GM23338 (cell line): ENCODE results near the gene WDR27. TPM values are rescaled to one million over a fixed set of nuclear protein-coding genes. Genes with fewer than 3 reads are reported as not detected.
A peak's percentile ranks its signal among the peaks of the same experiment; 100 is the strongest.

Source experiments
- ATAC-seq: fragments of 200-7000 bp; cut with Tn5 transposase; 3 replicates; pipeline ENCODE4 v1.9.1; 2020
- DNase-seq: peaks from one replicate; pipeline ENCODE4 v3.0.0-alpha.2; 2015; ENCODE audit warnings: low spot score
- H2AFZ ChIP-seq: fragments of 200-600 bp; sonication (generic); 2 replicates; pipeline ENCODE4 v1.8.0; 2016; ENCODE audit warnings: antibody characterized with exemption, mild to moderate bottlenecking, moderate library complexity
- H3F3A ChIP-seq: fragments of 200-600 bp; sonication (generic); replicated peaks from 2 replicates; pipeline ENCODE4 v1.8.0; 2017; ENCODE audit warnings: antibody characterized with exemption, mixed run types, low read depth
- H3K27ac ChIP-seq: fragments of 200-600 bp; sonication (generic); 2 replicates; pipeline ENCODE4 v1.6.1; 2016; ENCODE audit warnings: low read depth
- H3K27me3 ChIP-seq: fragments of 200-600 bp; sonication (generic); 2 replicates; pipeline ENCODE4 v1.8.0; 2016; ENCODE audit warnings: mild to moderate bottlenecking, mixed run types, moderate library complexity; ENCODE audit not compliant: insufficient read depth
- H3K36me3 ChIP-seq: fragments of 200-600 bp; sonication (generic); 2 replicates; pipeline ENCODE4 v1.8.0; 2016; ENCODE audit warnings: mild to moderate bottlenecking; ENCODE audit not compliant: insufficient read depth
- H3K4me1 ChIP-seq: fragments of 200-600 bp; sonication (generic); 2 replicates; pipeline ENCODE4 v1.8.0; 2016; ENCODE audit warnings: mild to moderate bottlenecking, moderate library complexity; ENCODE audit not compliant: insufficient read depth
- H3K4me2 ChIP-seq: fragments of 200-600 bp; sonication (generic); 2 replicates; pipeline ENCODE4 v1.7.1; 2017; ENCODE audit warnings: mixed run types
- H3K4me3 ChIP-seq: fragments of 200-600 bp; sonication (generic); 2 replicates; pipeline ENCODE4 v1.6.1; 2016; ENCODE audit warnings: mixed run types
- H3K79me2 ChIP-seq: fragments of 200-600 bp; sonication (generic); replicated peaks from 2 replicates; pipeline ENCODE4 v1.8.0; 2017; ENCODE audit warnings: mild to moderate bottlenecking; ENCODE audit not compliant: insufficient read depth
- H3K9me2 ChIP-seq: fragments of 200-600 bp; sonication (generic); 2 replicates; pipeline ENCODE4 v1.8.0; 2017; ENCODE audit not compliant: insufficient read depth
- H4K20me1 ChIP-seq: fragments of 200-600 bp; sonication (generic); replicated peaks from 2 replicates; pipeline ENCODE4 v1.8.0; 2017; ENCODE audit warnings: mild to moderate bottlenecking; ENCODE audit not compliant: insufficient read depth
- H3K27ac Mint-ChIP-seq: 2 replicates; pipeline ENCODE4 v1.8.0; 2020; ENCODE audit warnings: inconsistent platforms, mild to moderate bottlenecking, moderate library complexity, mixed read lengths
- H3K27me3 Mint-ChIP-seq: 3 replicates; pipeline ENCODE4 v1.8.0; 2022; ENCODE audit warnings: low read depth, mild to moderate bottlenecking, moderate library complexity, mixed read lengths, inconsistent platforms; ENCODE audit not compliant: insufficient read depth, poor library complexity
- H3K36me3 Mint-ChIP-seq: 3 replicates; pipeline ENCODE4 v1.8.0; 2021; ENCODE audit warnings: low read depth, mild to moderate bottlenecking, inconsistent platforms, moderate library complexity, mixed read lengths
- H3K4me1 Mint-ChIP-seq: 3 replicates; pipeline ENCODE4 v1.8.0; 2020; ENCODE audit warnings: mild to moderate bottlenecking, inconsistent platforms, mixed read lengths
- H3K4me3 Mint-ChIP-seq: 3 replicates; pipeline ENCODE4 v1.8.0; 2021; ENCODE audit warnings: moderate library complexity, mild to moderate bottlenecking, inconsistent platforms, mixed read lengths
- H3K9me3 Mint-ChIP-seq: 3 replicates; pipeline ENCODE4 v1.8.0; 2020; ENCODE audit warnings: moderate library complexity, mild to moderate bottlenecking, inconsistent platforms, mixed read lengths
- CREB1 ChIP-seq: fragments of 250-450 bp; sonication (Bioruptor Pico); IDR thresholded peaks from 2 replicates; pipeline ENCODE4 v1.5.0; 2020; ENCODE audit warnings: low read depth, mild to moderate bottlenecking, moderate library complexity
- CTCF ChIP-seq, 2 experiments: fragments of 200-600 bp in 1 of 2; sonication (generic) in 1 of 2; conservative IDR thresholded peaks; 2 replicates each; pipeline versions ENCODE4 v1.5.1 to v1.6.1; 2016 to 2017; ENCODE audit warnings: antibody characterized with exemption in 2 of 2, low read depth in 2 of 2, mild to moderate bottlenecking in 2 of 2, moderate library complexity in 1 of 2
- EZH2phosphoT487 ChIP-seq: fragments of 200-600 bp; sonication (generic); IDR thresholded peaks from one replicate; pipeline ENCODE4 v1.8.1; 2018; ENCODE audit warnings: antibody characterized with exemption; ENCODE audit not compliant: unreplicated experiment
- NANOG ChIP-seq: IDR thresholded peaks from 2 replicates; pipeline ENCODE4 v1.6.1; 2016; ENCODE audit warnings: antibody characterized with exemption, borderline replicate concordance
- REST ChIP-seq: IDR thresholded peaks from one replicate; pipeline ENCODE4 v1.6.1; 2018; ENCODE audit warnings: antibody characterized with exemption; ENCODE audit not compliant: unreplicated experiment
- STAT1 ChIP-seq: IDR thresholded peaks from one replicate; pipeline ENCODE4 v1.6.1; 2016; ENCODE audit warnings: antibody characterized with exemption; ENCODE audit not compliant: unreplicated experiment
- ZNF331 ChIP-seq: fragments of 250-450 bp; sonication (Bioruptor Pico); IDR thresholded peaks from 2 replicates; pipeline ENCODE4 v1.5.0; 2020; ENCODE audit warnings: low read depth, mild to moderate bottlenecking, moderate library complexity
- ZNF462 ChIP-seq: fragments of 250-450 bp; sonication (Bioruptor Pico); IDR thresholded peaks from 2 replicates; pipeline ENCODE4 v1.5.0; 2020; ENCODE audit warnings: mild to moderate bottlenecking, moderate library complexity
- polyA plus RNA-seq: library from polyadenylated mRNA; unstranded; fragments of >200 nt; fragmentation: Nextera tagmentation; extraction: Ambion mirVana; gene quantifications from 2 replicates; pipeline ENCODE4 v1.2.1, GENCODE V29; 2016
- total RNA-seq: library from RNA; depleted of rRNA; stranded (reverse); fragments of >200 nt; shearing (Covaris generic); gene quantifications from 2 replicates; pipeline ENCODE4 v1.2.3, GENCODE V29; 2014

The WDR27 gene
- total and polyA plus RNA-seq, 2 experiments from 2014 or later: 55.3 to 80.4 TPM

- H3K36me3 Mint-ChIP-seq: peaks cover 77% of the 10 kb centered on the region
- Histone ChIP-seq H2AFZ (no peak overlapping the region), H3K4me1 (0 out of 2 replicates have a peak, but pooled peaks cover 2% of the 10 kb centered on the region), H3K4me3 (no peak overlapping the region), H3F3A (no peaks in the 10 kb centered on the region), H4K20me1 (no peaks in the 10 kb centered on the region; the same call in 1 of the 2 replicates), H3K27ac (no peak overlapping the region), H3K79me2 (no peaks in the 10 kb centered on the region), H3K4me2 (no peak overlapping the region), H3K36me3 (peaks cover 18% of the 10 kb centered on the region), H3K27me3 (no peaks in the 10 kb centered on the region), H3K9me2 (no peaks in the 10 kb centered on the region)
- no peak for TF ChIP-seq ZNF331 (CRISPR knock-in tag)
- no peak for TF ChIP-seq NANOG
- TF ChIP-seq STAT1: no peak
- no peak for TF ChIP-seq EZH2phosphoT487
- TF ChIP-seq CREB1 (CRISPR knock-in tag): no peak
- no peak for TF ChIP-seq REST
- H3K9me3 Mint-ChIP-seq: peaks cover 24% of the 10 kb centered on the region
- peaks cover 3% of the 10 kb centered on the region; the same call in 1 of the 3 replicates for H3K4me1 Mint-ChIP-seq
- no peaks in the 10 kb centered on the region for H3K27me3 Mint-ChIP-seq
- no peak overlapping the region for H3K27ac Mint-ChIP-seq
- DNase-seq (no peak), ATAC-seq (no peak)
- H3K4me3 Mint-ChIP-seq: no peak overlapping the region
Observed at GRCh38 chr6:169656546-169657283, 45.1 kb downstream of the WDR27 start.

- H2AFZ ChIP-seq: 0 out of 2 replicates have a peak overlapping the region, but pooled peaks have one; percentile 2
- H4K20me1 ChIP-seq: no peaks in the 10 kb centered on the region; the same call in 1 of the 2 replicates
- peak overlapping the region; percentile 45 for H3K4me3 ChIP-seq
- peaks cover 18% of the 10 kb centered on the region for H3K36me3 ChIP-seq
- H3K4me1 ChIP-seq: 0 out of 2 replicates have a peak, but pooled peaks cover 2% of the 10 kb centered on the region
- H3K9me2 ChIP-seq: no peaks in the 10 kb centered on the region
- Mint-ChIP-seq H3K27me3 (peaks cover 2% of the 10 kb centered on the region), H3K36me3 (peaks cover 75% of the 10 kb centered on the region), H3K4me3 (no peak overlapping the region), H3K4me1 (0 out of 3 replicates have a peak, but pooled peaks cover 3% of the 10 kb centered on the region), H3K9me3 (peaks cover 24% of the 10 kb centered on the region), H3K27ac (no peak overlapping the region)
- H3K27me3 ChIP-seq: no peaks in the 10 kb centered on the region
- H3K4me2 ChIP-seq: peak overlapping the region; percentile 58
- H3K27ac ChIP-seq: no peak overlapping the region; the same call in 1 of the 2 replicates
- H3K79me2 ChIP-seq: no peaks in the 10 kb centered on the region
- ATAC-seq (no peak), DNase-seq (peak; percentile 82)
- TF ChIP-seq CTCF (conservative IDR thresholded peaks at IDR 0.05; ENCODE audit: low read depth in 2 of 2): peak in 1 of 2 experiments; percentile 32; a peak in 1 of 4 replicates
- no peak for TF ChIP-seq ZNF462 (CRISPR knock-in tag)
- no peaks in the 10 kb centered on the region for H3F3A ChIP-seq
Observed at GRCh38 chr6:169654598-169655391, 47.0 kb downstream of the WDR27 start.
